ENCODE data around the gene CDK14.

DNA sequence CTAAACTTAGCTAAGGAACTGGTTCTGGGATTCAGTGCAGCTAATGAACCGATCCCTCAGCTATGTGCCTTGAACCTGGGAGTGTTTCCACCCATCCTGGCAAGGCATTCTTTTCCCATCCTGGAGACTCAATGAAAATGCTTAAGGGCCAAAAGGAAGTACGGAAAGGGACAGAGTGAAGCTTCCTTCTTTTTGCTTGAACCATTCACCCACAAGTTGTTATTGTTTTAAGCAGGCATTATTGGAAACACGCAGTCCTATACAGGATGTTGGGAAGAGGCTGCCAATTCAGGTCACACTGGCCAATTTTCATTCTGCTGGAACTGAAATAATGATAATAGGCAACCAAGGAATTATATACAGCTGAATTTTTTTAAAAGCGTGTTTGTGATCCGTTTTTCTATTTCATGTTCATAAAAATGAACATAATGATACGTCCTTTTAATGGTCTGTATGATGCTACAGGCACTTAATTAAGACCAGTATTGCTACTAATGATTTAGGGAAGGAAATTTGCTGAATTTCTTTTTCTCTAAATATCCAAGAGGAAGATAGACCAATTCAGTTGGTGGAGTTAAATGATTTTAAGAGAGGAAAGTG, 610.3 kb downstream of the CDK14 start:
- TF ChIP-seq, protein P1, sequence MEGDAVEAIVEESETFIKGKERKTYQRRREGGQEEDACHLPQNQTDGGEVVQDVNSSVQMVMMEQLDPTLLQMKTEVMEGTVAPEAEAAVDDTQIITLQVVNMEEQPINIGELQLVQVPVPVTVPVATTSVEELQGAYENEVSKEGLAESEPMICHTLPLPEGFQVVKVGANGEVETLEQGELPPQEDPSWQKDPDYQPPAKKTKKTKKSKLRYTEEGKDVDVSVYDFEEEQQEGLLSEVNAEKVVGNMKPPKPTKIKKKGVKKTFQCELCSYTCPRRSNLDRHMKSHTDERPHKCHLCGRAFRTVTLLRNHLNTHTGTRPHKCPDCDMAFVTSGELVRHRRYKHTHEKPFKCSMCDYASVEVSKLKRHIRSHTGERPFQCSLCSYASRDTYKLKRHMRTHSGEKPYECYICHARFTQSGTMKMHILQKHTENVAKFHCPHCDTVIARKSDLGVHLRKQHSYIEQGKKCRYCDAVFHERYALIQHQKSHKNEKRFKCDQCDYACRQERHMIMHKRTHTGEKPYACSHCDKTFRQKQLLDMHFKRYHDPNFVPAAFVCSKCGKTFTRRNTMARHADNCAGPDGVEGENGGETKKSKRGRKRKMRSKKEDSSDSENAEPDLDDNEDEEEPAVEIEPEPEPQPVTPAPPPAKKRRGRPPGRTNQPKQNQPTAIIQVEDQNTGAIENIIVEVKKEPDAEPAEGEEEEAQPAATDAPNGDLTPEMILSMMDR (IDR thresholded peaks at IDR 0.05) = no peak
- TF ChIP-seq POLR2A (IDR thresholded peaks at IDR 0.05) = no peak

All from heart left ventricle (tissue), 13 donors.